NCI-H1694 treated with DMSO at 0.1 percent for 48 hours (cell line): ENCODE results near the gene COA1.

Source experiments
- DNase-seq: peaks from one replicate; lab custom pipeline; 2025; lab: John Stamatoyannopoulos, UW

The COA1 gene

DNA sequence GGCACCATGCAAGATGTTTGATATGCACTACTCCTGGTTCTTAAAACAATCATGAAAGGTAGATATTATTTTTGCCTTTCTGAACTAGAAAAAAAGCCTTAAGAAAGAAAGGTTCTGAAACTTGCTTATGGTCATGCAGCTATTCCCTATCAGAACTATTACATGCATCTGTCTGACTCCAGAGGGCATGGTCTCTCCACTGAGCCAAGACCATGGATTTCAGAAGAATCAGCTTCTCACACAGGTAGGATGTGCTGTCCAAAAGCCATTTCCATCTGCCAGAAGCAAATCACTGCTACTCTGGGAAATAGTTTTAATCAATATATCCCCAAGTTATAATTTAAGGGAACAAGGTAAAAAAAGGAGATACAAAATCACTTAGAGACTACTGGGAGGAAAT is 77.0 kb downstream of the COA1 start:
- DNase-seq, result no peak

DNA sequence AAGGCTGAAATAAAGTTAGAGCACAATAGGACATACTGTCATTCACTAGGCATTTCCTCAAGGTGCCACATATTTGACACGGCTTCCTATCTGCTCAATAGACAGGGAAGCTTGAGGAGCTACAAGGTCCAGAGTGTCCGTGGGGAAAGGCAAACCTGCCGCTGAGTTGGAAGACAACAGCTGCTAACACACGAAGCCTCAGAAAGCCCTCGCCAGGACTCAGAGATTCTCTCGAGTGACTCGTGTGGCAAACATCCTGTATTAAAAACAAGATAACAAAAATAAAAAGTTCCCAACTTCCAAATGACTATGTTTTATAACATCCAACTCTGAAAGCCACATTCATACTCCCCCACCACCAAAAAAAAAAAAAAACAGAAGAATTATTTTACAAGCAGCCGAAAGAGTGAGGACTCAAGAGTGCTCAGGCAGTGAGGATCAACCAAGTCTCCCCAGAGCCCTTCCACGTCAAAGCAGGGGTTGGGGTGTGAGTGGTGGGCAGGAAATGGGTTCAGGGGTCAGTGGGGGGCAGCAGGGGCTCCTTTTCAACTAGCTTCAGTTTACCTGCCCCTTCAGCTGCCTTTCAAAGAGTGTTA is 78.8 kb downstream of the COA1 start:
- no peak for DNase-seq

DNA sequence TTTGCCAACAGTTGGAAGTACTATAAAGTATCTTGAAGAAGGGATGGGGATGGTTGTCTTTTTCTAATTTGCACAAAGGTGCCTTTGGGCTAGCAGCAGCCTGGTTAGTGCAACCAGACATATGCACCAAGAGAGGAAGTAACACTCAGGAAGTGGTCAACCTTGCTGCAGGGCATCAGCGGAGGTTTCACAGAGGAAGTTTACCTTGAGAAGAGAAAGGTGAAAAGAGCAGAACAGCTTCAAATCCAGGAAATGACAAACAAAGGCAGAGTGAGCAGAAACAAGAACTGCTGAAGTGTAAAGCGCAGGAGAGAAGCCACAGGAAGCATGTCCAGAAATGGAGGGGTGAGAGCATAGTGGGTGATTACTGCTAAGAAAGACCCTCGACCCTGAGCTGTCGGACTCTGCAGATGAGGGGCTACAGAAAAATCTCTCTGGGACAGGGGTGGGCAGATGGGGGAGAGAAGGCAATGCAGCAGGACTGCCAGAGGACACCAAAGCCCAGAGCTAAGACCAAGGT is 79.5 kb downstream of the COA1 start:
- peak; percentile 30 for DNase-seq

DNA sequence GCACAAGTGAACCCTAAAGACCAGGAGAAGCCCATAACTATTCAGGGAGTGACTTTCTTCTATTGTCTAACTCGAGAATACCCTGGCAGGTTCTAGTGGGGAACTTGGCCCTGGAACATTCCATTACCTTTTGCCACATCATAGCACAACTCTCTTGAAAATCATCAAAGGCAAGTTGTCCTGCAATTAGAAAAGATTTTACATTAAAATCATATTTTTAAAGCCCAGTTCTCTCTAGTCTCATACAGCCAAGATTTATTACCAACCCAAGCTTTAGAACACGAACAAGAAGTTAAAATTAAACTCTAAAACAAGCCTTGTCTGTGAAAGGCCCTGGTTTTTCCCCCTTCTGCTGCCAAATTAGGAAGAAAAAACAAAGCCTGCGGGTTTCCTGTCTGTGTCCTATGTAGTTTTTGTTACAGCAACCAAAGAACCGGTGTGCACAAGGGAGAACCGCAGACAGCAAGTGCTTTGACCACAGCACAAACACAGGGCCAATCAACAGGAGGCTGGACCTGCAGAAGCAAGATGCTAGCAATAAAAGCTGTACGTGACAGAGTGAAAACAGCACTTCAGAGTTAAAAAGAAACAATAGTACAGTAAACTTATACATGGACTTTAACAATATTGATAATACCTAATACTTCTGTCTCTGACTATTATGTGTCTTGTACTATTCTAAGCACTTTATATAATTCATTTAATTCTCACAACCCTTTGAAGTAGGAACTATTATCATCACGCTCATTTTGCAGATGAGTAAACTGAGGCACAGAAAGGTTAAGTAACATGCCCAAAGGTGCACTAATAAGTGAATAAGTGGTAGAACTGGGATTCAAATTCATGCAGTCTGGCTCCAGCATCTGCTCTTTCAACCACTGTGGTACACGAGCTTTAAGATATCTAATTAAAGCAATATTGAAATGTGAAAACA is 80.6 kb downstream of the COA1 start:
- DNase-seq, result no peak

DNA sequence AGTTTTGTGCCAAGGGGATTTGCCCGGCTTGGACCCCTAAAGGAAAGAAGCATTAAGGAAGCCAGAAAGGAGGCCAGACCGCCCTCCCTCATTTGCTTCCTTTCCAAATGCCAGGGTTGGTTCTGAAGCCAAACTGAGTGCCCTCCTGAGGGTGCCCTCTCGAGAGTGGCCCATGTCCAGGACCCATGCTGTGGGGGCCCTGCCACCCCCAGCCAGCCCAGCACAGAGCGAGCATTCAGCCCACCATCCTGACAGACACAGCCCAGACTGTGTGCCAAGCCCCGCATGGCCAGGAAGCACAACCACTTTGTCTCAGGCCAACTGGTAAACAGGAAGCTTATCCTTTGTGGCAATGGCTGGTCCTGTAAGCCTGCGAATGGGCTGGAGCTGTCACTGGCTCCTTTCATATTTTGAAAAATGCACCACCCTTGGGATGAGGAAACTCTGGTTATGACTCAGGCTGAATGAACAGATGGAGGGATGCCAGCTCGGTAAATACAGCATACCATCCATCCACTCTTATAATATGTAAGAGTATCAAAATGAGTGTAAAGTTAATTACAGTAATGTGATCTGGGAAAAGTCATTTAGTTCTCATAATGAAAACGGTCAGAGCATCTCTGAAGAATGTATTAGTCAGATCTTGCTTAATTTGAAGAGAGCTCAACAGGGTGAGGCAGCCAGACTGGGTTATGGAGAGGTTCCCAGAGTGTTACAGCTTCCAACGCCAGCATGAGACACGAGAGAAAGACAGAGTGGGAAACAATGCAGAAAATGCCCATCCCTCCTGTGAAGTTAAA is 81.5 kb downstream of the COA1 start:
- peak; percentile 87 for DNase-seq

DNA sequence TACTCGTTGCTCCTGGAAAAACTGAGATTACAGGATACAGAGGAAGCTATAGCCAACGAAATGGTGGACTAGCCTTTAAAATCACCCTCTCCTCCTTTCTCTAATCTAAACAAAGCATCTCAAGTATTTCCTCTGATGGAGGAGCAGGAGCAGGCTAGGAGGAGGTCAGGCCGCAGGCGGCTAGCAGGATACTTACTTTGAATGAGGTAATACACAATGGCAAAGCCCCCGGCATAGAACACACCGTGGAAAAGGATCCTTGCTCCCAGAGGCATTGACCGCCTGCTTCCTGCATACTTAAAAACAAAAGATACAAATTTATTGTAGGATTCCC is 82.0 kb downstream of the COA1 start:
- DNase-seq, result no peak

DNA sequence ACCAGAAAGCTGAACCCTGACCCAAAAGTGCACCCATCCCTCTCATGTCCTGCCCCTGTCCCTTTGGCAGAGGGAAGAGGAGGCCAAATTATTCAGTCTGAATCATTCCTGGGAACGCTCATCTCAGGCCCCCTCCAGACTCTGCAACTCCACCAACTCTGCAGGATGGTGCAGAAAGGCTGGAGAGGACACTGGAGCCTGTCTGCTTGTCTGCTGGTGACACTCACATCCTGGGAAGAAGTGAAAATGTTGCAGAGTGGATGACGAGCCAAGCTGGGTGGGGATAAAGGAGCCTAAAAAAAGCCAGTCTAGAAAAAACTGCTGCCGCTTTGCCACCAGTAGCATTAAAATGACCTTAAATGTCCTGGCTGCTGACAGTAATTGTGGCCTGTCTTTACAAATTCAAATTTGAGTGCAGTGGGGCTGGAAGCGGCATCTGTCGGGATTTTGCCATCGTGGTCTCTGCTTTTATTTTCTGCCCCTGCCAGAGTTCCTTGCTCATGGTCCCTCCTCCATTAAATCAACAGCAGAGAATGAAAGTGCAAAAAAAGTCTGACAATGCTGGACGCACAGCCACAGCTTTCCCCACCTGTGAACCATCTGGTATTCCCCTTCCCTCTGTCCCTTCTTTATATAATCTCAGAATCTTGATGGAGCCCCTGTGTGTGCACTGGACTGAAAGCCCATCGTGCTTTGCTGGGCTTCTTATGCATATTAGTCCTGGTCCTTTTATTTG is 82.6 kb downstream of the COA1 start:
- DNase-seq, result peak; percentile 81

DNA sequence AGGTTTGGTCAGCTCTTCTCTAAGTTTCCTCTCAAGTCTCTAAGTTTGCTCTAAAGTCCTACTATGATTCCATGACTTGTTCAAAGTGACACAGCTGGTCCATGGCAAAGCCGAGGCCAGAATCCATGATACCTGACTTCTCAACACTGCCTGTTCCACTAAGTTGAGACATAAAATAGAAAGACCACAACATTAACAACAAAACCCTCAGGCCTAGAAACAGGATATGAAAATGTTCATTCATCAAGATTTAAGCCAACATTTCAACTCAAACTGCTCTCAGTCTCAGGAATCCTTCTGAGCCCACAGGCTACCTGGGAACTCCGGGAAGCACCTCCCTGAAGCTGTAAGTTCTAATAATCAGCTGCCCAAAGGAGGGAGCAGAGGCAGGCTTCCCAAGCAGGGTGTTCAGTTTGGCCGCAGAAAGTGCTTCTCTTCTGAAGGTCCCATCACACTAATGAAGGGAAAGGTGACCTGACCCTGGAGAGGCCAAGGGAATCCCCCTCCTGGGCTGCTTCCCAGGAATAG is 83.6 kb downstream of the COA1 start:
- DNase-seq, result no peak

DNA sequence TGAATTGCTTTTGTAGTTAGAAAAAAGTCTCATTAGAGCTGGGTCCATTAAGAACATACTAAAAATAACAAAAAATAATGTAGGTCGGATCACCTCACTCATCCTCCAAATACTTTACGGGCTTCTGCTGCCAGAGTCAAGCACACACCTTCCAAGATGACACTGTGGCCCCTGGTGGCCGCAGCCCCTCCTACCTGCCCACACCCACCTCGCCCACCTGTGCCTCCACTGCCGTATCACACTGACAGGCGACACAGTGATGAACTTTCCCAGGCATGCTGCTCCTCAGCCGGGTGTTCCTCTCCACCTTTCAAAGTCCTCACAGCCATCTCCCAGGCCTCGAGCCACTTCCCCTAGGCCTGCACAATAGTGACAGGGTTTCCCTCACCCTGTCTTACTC is 85.5 kb downstream of the COA1 start:
- DNase-seq, result no peak

DNA sequence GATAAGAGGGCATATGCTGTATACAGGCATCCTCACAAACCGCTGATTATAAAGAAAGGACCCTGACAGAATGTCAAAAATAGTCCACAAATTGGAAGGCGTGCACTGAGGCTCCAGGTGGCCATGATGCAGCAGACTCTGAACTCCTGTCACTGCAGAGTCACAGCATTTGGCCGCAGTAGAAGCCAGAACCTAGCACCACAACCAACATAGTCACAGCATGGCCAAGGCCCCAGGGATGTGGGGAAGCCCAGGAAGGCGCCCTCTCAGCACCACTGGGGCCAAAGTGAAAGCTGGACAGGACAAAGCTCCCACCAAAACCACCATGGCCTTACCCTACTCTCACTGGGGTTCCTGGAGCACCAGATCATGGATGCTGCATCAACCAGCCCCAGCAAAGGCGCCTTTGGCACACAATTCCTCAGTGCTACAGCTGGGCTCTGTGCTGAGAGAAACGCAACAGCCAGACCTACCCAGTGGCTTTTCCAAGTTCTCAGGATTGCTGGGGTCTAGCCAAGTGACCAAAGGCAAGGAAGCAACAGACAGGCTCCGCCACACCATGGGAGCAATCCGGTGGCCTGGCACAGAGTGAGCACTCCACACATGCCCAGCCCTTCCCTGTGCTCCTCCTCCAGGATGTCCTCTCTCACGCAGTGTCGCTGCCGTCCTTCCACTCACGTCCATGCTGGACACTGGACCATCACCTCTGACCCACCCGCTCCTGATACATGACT is 86.3 kb downstream of the COA1 start:
- DNase-seq, result no peak

DNA sequence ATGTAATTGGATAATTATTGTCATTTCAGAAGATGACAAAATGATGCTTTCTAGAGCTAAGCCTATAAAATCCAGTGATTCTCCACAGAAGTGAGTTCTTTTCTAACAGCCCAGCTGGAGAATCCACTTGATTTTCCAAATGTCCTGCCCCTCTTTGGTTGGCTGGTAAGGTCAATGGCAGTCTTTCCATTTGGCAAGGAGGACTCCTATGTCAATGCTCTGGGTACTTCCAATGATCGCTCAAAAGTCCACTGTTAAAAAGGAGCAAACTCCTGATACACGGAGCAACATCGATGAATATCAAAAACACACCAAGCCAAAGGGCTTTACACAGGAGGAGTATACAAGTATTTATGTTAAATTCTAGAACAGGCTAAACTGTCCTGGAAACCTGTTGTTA is 88.6 kb downstream of the COA1 start:
- no peak for DNase-seq

DNA sequence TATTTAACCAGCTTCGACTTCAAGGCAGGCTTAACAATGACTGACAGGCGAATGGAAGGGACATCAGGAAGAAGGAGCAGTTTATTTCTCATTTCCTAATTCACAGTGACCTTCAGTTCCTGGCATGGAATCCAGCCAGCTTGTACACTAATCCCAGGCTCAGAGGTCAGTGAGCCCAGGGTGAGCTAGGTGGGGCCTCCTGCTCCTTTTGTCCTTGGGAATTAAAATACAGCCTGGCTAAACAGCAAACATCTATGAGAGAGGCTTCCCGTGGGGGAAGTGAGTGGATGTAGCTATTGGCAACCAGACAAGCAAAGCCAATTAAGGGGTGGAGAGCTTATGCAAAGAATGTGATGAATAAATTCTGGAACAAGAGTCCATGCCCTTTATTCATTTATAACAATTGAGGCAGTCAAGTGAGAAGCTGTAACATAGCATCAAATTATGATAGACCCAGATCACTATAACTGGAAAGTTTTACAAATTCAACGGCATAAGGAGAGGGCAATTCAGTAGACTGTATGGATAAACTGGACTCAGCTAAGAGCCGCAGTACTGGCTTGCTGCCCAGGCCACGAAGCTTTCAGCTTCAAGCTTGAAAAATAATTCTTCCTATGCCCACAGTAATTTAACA is 89.3 kb downstream of the COA1 start:
- no peak for DNase-seq

DNA sequence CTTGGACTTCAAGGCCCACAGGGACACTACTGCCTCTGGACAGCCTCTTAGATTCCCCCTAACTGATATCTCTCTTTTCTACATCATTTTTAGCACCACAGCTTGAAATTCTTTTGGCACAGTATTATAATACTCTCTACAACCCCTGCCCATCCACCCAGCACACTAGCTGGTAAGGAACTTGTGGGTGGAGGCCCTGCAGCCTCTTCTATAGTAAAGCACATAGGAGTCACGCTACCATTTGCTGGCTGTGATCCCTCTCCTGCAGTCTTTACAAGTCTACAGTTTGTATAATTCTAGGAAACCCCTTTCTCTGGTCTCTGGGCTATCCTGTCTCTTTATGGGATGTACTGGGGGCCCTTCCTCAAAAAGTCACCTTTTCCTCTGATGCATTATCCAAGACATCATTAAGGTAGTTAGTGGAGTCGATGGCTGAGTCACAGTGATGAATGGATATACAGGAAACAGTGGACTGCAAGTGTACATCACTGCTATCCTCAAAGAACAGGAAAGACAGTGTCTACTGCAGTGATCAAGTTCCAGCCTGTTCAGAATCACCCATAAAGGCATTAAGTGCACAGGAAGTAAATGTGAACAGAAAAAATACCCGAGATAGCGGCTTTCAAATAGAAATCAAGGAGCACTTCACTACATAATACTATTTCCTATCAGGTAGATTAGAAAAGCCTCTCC is 92.1 kb downstream of the COA1 start:
- DNase-seq, result no peak

DNA sequence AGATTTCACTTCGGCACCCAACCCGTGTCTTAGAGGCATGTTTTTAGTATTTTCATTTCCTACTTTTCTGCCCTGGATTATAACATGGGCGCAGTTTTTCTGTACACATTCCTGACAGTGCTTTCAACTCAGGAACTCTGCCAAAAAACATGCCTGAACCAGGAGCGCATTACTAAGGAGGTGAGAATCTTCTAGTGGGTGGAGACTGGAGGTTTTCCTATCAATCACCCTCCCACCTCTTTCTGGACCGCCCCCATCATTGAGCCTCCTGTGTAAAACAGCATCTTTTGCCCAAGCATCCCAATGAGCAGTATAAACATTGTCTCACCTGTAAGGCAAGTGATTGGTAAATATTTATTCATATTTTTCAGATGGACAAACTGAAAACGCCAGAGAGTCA is 93.2 kb downstream of the COA1 start:
- DNase-seq, result no peak

DNA sequence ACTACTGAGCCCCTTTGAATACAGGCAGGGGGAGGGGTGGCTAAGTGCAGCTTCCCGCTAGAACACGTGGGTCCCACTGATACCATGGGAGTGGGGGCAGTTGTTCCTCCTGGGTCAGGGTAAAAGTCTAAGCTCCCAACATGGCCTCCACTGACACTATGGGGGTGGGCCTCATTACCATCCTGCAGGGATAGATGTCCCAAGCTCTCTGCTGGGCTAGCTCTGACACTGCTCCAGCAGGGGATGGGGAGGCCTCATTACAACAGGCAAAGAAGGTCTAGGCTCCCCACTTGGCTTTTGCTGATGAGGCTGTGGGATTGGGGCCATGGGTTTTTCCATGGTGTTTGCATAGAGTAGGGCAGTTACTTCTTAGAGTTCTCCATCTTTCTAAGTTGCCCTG is 94.9 kb downstream of the COA1 start:
- DNase-seq, result no peak

DNA sequence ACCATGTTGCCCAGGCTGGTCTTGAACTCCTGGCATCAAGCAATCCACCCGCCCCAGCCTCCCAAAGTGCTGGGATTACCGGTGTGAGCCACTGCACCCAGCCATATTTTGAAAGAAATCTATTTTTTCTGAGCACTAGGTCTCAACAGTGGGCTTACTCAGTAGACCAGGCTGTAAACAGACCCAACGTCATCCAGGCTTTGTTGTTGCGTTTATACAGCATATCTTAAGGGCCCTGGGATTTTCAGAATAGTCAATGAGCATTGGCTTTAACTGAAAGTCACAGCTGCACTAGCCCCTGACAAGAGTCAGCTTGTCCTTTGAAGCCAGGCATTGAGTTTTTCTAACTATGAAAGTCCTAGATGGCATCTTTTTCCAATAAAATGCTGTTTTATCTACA is 96.6 kb downstream of the COA1 start:
- no peak for DNase-seq

DNA sequence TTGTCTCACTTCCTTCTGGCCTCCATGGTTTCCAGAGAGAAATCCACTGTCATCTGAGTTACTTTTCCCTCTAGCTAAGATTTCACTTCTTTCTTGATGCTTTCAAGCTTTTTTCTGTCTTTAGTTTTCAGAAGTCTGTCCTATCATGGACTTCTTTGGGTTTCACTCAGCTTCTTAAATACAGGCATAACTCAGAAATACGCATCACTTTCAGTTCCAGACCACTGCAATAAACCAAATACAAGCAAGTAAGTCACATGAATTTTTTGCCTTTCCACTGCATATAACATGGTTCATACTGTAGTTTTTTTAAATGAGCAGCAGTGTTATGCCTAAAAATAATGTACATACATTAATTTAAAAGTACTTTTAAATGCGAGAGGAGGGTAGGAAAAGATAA is 97.8 kb downstream of the COA1 start:
- no peak for DNase-seq

DNA sequence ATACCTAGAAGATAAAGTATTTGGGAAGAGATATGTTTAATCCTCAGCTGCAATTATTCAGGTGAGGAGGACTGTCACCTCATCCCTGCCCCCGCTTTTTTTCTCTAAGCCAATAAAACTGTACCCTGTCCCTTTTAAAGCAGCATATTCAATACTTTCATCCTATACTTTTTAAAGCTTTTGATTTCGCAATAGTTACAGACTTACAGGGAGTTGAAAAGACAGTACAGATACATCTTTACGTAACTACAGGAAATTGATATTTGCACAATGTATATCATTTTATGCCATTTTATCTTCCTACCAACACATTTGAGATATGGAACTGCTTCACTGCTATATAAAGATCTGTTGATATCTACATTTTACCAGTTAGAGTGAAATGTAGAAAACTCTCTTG is 98.8 kb downstream of the COA1 start:
- no peak for DNase-seq

DNA sequence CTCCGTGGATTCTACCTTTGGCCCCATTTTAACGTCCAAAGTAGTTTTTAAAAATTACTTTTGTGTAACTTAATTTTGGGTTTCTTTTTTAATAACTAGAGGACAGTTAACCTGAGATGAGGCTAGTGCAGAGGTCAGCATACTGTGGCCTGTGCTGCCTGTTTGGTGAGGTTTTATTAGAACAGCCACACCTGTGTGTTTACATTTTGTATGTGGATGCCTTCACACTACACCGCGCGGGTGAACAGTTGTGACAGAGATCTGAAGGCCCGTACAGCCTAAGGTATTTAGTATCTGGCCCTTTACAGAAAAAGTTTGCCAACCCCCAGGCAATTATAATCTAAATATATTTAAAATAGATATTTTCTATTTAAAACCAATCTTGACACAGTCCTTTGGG is 99.5 kb downstream of the COA1 start:
- DNase-seq, result no peak

DNA sequence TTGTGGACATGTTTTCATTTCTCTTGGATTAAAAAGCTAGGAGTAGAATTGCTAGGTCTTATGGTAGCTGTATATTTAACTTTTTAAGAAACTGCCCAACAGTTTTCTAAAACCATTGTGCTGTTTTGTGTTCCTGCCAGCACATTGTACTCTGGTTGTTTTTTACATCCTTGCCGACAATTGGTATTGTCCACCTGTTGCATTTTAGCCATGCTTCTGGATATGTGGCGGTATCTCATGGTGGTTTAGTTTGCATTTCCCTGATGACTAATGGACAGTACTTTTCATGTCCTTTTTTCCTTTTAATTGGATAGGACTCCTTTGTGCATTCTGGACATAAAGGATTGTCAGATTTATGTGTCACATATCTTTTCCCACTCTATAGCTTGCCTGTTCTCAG is 100.9 kb downstream of the COA1 start:
- no peak for DNase-seq
